NCI-H2227 (cell line): ENCODE measurements around the gene EDC4.
"Not testable (repeated sequence)": the region's sequence is repeated elsewhere in the genome, so short reads cannot be mapped to it uniquely, and the experiment has no call there.

Source experiments
- DNase-seq: peaks from one replicate; lab custom pipeline; 2025; ENCODE audit not compliant: unreplicated experiment; lab: John Stamatoyannopoulos, UW

EDC4 gene

GRCh38 chr16:67872631-67873434 is at the start of gene EDC4:
TSS of gene EDC4 (plus strand) at chr16:67873052. CDS start at chr16:67873262, 210 bp downstream.
- DNase-seq = peak; percentile 76

GRCh38 chr16:67825119-67825518 is 47.7 kb upstream of the EDC4 start:
- no peak for DNase-seq

- no peak for DNase-seq
Observed at GRCh38 chr16:67825906-67826305, 46.9 kb upstream of the EDC4 start.

DNA sequence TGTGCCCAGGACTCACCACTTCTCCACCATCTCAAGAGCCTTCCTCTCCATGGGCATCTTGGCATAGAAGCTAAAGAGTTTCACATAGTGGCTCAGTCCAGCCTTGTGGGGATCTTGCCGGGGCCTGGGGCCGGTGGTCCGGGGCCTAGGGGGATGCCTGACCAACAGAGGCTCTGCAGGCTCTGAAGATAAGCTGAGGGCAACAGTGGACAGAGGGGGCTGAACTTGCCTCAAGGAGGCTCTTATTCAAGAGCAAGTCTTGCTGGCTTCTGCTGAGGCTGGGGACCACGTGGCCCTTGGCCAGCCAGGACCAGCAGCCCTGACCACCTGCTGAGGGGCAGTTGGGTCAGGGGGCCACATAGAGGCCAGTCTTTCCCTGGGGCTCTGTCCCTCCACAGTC is 44.2 kb upstream of the EDC4 start:
- no peak for DNase-seq

DNA sequence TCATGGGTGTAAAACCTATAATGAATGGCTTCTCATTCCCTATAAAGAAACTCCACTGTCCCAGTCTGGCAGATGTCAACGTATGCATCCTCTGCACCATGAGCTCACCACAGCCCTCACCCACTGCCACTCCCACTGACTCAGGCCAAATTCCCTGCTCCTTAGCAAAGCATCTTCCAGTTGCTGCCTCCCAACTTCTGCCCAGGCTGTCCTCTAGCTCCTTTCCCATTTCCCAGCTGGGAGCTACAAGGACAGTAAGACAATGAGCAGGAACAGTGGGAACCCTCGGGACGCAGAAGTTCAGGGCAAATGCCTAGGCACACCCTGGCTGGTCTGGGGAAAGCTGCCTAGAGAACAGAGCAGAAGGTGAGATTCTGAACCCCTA is 39.8 kb upstream of the EDC4 start:
- DNase-seq = peak; percentile 9

DNA sequence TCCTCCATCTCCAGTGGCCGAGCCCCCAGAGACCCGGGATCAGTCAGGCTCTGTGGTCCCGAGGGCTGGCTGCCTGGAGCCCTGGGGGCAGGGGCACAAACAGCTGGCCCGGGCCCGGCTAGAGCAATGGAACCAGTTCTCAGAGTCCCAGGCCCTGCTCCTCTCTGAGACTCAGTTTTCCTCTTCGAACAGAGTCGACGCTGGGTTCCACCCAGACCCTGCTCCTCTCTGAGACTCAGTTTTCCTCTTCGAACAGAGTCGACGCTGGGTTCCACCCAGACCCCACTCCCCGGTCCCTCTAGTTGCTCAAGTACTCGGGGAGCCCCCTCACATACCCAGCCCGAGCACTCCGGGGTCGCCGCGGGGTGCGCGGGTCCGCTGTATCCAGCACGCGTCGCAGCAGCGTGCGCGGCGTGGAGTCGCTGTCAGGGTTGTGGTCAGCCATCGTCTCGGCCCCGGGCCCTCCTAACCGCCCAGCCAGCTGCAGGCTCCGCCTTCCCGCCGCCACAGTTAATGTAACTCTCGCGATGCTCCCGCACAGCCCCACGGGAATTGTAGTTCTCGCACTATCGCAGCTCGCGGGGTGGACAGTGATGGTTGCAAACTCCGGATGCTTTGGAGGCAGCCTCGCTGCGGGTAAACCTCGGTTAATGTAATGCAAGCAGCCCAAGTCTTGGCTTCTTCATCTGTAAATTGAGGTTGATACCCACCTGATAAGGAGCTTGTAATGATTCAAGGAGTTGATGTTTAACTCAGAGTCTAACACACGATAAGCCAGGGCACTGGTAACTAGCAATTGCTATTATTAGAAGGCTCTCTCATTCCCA is 39.2 kb upstream of the EDC4 start:
- DNase-seq = peak; percentile 92

- DNase-seq = no peak
Observed at GRCh38 chr16:67834242-67834614, 38.6 kb upstream of the EDC4 start.

- not testable (repeated sequence) for DNase-seq
Observed at GRCh38 chr16:67837190-67837589, 35.7 kb upstream of the EDC4 start.

- no peak for DNase-seq
Observed at GRCh38 chr16:67837811-67838210, 35.0 kb upstream of the EDC4 start.

DNA sequence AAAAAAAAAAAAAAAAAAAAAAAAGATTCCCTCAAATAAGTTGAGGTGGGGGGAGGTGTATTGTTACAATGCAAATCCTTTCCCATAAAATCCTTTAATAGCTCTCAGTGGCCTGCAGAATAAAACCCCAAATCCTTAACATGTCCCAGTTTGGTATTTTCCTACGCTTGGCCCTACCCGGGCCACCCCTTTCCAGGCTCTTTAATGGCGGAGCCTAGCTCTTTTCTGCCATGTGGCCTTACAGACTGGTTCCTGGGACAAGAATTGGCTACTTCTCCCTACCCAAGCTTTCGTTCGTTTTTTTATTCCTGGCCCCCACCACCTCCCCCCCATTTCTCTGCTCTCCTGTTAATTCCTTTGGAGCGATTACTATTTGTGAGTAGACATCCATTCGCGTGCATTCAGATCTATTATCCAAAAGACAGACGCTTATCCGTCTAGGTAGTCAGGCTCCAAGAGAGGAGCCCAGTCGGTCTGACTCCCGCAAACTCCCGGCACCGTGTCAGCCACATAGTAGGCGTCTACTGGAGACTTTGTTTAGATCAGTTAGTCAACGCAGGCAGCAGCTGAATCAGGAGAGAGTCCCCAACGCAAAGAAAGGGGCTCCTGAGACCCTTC is 31.5 kb upstream of the EDC4 start:
- no peak for DNase-seq

DNA sequence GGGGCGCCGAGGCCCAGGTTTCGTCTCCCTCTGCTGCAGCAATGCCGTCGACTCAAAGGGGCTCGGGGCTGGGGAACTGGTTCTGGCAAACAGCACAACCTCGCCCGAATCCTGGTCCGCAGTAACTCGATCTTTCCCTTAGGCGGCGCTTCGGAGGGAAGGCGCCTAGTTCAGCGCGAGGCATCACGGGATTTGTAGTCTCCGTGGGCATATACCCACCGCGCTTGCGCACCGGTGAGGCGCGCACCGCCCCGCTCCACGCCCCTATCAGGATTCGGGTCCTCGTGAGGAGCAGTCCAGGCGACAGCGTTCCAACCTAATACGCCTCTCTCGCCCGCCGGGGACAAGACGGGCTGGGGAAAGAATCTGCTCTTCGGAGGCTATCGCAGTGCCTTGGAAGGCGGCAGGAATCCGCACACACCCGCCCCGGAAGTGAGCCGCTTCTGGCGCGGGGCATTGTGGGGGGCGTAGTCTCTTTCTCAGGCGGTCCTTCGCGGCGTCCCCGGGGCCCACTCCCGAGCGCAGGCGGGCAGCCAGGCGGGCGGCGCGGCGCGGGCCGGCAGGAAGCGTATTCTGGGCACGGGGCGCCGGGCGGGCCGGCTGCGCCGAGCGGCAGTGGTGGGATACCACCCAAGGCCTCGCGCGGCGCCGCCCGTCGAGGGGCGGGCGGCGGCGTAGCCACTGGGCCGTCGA is 30.9 kb upstream of the EDC4 start, which contains the start of gene THAP11:
TSS of gene THAP11 (plus strand) at position 505 of the 693 bp plus-strand sequence. CDS start 235 bp downstream, outside the sequence.
- peak; percentile 95 for DNase-seq

- peak; percentile 69 for DNase-seq
Observed at GRCh38 chr16:67842509-67843342, 30.1 kb upstream of the EDC4 start.

DNA sequence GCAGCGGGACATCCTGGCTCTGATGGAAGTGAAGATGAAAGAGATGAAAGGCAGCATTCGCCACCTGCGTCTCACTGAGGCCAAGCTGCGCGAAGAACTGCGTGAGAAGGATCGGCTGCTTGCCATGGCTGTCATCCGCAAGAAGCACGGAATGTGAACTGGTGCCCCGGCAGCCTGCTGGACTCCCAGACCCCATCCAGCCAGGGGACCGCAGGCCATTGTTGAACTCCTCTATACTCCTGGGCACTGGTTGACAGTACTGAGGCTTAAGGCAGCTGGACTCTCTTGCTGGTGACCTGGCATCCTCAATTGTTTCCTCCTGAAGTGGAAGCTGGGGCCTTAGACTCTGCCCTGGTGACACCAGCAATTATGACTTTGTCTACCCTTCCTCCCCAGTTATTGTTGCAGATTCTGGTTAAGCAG is 29.5 kb upstream of the EDC4 start:
- no peak for DNase-seq

DNA sequence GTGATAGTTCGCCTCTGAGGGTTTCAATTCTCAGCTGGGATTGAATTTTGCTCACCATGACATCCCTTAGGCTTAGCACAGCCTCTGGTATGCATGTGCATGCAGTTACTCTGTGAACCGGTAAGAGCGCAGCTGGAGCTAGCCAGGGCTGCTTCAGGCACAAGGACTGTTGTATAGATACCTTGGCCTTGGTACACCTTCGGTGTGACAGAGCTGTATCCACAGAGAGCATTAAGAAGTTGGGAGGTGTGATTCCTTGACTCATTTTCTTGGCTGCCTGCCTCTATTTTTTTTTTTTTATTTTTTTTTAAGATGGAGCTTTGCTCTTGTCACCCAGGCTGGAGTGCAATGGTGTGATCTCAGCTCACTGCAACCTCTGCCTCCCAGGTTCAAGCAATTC is 28.4 kb upstream of the EDC4 start:
- DNase-seq = peak; percentile 21

DNA sequence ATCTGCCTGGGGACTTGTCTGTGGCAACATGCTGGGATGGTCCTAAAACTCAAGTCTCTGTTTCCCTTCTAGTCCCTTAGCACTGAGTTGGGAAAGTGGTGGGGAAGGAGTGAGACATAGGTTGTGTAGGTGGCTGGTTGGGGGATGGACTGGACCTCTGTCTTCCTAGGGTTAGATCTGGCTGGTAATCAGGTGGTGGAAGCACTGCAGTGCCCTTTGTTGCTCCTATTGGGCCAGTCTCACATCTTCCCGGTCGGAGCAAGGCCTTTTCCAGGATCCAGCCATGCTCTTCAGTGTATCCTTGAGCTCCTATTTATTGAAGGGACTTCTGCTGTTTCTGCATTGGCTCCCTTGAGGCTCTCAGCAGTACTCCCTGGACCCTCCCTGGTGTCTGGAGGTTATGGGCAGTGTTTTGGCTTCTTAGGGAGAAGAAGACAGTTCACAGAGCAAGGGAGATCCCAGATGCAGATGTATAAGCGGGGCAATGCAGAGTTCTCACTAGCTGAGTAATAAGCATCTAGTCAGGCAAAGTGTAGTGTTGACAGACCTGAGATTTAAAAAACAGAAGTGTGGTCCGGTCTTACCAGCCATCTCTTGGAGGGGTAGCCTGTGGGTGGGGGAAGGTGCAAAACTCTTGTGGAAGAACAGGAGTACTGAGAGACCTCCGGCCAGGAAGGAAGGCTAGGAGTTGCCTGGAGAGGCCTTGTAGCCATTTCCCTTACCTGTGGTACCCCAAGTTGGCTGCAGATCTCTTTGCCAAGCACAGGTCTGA is 27.4 kb upstream of the EDC4 start:
- no peak for DNase-seq

DNA sequence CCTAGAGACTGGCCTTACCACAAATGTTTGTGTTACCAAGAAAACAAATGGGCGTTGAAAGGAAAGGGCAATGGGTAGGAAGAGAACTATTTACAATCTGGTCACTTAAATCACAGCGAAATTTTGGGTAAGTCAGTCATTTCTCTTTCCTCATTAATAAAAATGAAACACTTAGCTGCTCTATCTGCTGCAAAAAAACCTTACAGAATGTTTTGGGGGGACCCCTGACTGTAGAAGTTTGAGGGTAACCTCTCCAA is 26.9 kb upstream of the EDC4 start:
- DNase-seq = no peak

DNA sequence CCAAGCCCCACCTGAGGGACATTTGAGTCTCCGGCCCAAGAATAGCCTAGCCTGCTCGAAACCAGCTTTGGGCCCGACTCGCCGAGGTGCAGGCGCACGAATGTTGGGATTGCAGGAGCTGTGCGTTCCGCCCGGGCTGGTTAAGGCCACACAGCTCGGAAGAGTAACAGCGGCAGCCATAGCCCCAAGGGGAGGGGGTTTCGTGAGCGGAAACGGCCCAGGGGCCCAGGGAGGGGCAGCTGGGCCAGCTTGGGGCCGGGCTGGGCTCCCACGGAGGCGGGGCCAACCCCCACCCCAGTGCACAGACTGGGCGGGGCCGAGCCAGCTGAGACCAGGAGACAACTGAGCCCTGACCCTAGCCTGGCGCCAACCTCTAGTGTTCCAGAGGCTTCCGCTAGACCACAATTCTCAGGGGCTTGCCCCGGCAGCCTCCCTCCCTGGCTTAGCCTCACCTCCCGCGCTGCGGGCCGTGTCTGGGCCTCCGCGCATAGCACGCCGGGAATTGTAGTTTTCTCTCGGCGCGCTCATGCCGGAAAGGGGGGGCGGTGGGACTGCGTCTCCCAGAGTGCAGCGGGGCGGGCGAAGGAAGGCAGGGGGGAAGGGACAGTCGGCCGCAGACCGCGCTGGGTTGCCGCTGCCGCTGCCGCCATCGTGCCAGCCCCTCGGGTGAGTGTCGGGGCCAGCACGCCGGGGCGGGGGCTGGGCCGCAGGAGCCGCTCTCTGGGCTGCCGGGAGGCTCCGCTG is 26.4 kb upstream of the EDC4 start, which contains the start of gene NUTF2:
TSS of gene NUTF2 (plus strand) at position 614 of the 744 bp plus-strand sequence. CDS start 18,198 bp downstream, outside the sequence.
- peak; percentile 94 for DNase-seq

DNA sequence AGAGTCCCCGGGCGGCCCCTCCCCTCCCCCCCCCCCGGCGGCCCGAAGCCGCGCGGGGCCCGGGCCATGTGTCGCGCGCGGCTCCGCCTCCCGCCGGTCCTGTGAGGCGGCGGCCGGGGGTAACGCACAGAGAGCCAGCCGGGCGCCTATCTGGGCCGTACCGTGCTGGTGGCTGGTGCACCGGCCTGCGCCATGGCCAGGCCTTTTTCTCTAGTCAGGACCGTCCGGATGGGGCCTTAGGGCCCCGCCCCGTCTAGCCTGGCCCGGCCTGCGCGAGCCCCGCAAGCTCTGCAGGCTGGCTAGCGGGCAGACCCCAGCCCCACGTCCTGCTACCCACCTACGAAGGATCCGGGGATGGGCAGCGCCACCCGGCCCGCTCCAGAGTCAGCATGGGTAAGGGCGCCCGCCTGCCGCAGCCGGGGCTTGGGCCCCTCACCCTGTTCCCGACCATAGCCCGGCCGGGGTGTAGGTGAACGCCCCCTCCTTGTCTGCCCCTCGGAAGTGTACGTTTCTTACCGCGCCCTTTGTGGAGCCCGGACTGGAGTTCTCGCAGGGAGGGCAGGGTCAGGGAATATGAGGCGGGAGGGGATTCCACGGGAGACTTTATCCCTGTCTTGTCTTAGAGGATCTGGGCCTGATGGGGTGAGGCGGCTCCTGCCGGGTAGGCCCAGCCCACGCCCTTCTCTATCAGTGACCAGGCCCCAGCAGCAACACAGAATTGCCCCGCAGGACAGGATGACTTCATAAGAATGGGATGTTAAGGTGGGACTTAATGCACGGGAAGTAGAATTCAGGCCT is 25.6 kb upstream of the EDC4 start, which contains the start of gene CENPT:
TSS of gene CENPT (minus strand) at position 630 of the 798 bp plus-strand sequence. CDS start 13,834 bp downstream, outside the sequence.
- peak; percentile 80 for DNase-seq
